Omental fat pad (tissue), 4 donors: Measurements from ENCODE around the gene TTC28. TPM values are rescaled to one million over a fixed set of nuclear protein-coding genes. Genes with fewer than 3 reads are reported as not detected.

Source experiments
- ATAC-seq: fragments of 150-250 bp; one replicate; pipeline ENCODE4 v1.9.1; 2016; ENCODE audit warnings: mild to moderate bottlenecking, moderate library complexity; ENCODE audit not compliant: low FRiP score
- DNase-seq: peaks from one replicate; pipeline ENCODE4 v3.0.0-alpha.2; 2019; ENCODE audit warnings: low spot score
- small RNA-seq: library from RNA; depleted of rRNA; stranded (forward); fragments of <200 nt; gene quantifications from one replicate; pipeline ENCODE3, GENCODE V24; 2016
- total RNA-seq, 4 donors: library from RNA; depleted of rRNA; stranded (reverse); fragments of >200 nt; gene quantifications; one replicate each; pipeline ENCODE4 v1.1.0, GENCODE V29; 2016
- TF ChIP-seq, protein P1 (sequence below), 3 donors: fragments of 450-650 bp; IDR thresholded peaks; one replicate each; pipeline ENCODE4 v1.5.1; 2016 to 2017; ENCODE audit warnings: antibody characterized with exemption in 3 of 3, mild to moderate bottlenecking in 3 of 3, moderate library complexity in 2 of 3

The TTC28 gene
- total RNA-seq, 4 donors from 2014 or later = 28.6 to 103 (median 50.6) TPM

DNA sequence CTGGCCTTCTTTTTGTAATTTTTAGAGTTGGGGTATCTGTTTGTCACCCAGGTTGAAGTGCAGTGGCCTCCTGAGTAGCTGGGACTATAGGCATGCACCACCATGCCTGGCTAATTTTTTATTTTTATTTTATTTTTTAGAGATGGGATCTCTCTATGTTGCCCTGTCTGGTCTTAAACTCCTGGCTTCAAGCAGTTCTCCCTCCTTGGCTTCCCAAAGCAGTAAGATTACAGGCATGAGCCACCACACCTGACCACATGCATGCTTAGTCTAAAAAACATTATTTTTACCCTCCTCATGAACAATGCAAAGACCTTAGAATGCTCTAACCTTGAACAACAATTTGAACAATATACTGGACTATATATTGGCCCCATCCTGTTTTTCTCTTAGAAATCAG lies 738.5 kb downstream of the TTC28 start:
- ATAC-seq (no peak), DNase-seq (no peak)
- TF ChIP-seq, protein P1, sequence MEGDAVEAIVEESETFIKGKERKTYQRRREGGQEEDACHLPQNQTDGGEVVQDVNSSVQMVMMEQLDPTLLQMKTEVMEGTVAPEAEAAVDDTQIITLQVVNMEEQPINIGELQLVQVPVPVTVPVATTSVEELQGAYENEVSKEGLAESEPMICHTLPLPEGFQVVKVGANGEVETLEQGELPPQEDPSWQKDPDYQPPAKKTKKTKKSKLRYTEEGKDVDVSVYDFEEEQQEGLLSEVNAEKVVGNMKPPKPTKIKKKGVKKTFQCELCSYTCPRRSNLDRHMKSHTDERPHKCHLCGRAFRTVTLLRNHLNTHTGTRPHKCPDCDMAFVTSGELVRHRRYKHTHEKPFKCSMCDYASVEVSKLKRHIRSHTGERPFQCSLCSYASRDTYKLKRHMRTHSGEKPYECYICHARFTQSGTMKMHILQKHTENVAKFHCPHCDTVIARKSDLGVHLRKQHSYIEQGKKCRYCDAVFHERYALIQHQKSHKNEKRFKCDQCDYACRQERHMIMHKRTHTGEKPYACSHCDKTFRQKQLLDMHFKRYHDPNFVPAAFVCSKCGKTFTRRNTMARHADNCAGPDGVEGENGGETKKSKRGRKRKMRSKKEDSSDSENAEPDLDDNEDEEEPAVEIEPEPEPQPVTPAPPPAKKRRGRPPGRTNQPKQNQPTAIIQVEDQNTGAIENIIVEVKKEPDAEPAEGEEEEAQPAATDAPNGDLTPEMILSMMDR (IDR thresholded peaks at IDR 0.05) = no peak

DNA sequence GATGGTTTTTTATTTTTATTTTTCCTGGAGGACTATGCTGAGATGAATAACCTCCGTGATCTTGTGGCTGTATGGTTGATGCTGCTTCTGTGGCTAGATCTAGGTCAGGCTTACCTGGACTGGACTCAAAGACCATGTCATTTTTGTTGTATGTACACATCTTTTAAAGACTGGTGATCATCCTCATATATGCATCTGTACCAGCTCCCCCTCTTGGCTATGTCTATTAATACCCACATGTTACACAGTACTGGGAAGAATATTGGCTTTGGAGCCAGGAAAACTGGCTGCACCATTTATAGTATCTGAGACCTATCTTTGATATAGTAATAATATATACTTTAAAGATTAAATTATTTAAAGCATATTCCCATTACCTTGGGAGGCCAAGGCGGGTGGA lies 742.2 kb downstream of the TTC28 start:
- TF ChIP-seq, protein P1 (IDR thresholded peaks at IDR 0.05) = no peak
- DNase-seq (no peak), ATAC-seq (no peak)

DNA sequence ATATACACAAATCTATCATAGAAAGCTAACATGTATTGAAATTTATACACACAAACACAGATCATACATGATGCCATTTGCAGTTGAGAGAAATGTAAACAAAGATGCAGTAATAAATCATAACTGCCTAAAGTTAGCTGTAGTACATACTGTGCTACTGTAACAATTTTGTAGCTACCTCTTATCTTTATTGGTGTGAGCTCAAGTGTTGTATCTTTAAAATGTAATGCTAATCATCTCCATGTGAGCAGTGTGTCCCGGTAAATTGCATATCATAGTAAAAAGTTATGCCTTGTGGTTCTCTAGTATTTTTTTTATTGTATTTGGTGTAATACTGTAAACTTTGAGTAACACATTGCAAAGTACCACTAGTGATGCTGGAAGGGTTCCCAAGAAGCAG lies 743.7 kb downstream of the TTC28 start:
- DNase-seq (no peak), ATAC-seq (no peak)
- TF ChIP-seq, protein P1 (IDR thresholded peaks at IDR 0.05) = no peak

DNA sequence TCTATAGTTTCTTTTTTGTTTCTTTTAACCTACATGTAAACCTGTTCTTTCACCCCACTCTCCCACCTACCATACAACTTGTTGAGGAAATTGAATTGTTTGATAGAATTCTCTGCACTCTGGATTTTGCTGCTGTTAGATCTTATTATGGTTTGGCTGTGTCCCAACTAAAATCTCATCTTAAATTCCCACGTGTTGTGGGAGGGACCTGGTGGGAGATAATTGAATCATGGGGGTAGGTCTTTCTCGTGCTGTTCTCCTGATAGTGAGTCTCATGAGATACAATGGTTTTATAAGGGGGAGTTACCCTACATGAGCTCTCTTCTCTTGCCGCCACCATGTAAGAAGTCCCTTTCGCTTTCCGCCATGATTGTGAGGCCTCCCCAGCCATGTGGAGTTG lies 745.6 kb downstream of the TTC28 start:
- DNase-seq = no peak
- TF ChIP-seq, protein P1 (IDR thresholded peaks at IDR 0.05) = no peak
- no peak for ATAC-seq

DNA sequence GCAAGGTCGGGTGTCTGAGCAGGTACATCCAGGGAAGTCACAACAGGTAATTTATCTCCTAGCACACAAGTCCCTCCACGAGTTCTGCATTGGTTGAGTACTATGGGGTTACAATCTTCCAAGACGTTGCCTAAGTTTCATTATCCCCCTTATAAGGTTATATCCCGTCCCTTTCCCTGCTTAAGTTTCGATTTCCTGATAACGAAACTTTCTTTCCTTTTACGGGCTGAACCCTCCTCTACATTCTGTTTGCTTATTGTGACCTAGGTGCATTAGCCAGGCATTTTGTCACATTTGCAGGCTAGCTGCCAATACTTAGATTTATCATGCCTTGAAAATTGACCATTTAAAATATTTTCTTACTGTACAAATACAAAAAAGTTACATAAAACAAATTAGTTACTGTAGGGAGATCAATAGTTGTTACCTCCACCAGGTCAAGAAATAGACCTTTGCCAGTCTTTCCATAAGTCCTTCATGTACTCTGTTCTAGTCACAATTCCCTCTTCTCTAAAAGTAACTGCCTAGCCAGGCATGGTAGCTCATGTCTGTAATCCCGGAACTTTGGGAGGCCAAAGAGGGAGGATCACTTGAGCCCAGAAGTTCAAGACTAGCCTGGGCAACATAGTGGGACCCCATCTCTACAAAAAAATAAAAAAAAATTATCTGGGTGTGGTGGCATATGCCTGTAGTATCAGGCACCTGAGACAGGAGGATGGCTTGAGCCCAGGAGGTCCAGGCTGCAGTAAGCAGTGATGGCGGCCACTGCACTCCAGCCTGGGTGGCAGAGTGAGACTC lies 746.3 kb downstream of the TTC28 start:
- ATAC-seq (no peak), DNase-seq (no peak)
- TF ChIP-seq, protein P1 (IDR thresholded peaks at IDR 0.05) = no peak

DNA sequence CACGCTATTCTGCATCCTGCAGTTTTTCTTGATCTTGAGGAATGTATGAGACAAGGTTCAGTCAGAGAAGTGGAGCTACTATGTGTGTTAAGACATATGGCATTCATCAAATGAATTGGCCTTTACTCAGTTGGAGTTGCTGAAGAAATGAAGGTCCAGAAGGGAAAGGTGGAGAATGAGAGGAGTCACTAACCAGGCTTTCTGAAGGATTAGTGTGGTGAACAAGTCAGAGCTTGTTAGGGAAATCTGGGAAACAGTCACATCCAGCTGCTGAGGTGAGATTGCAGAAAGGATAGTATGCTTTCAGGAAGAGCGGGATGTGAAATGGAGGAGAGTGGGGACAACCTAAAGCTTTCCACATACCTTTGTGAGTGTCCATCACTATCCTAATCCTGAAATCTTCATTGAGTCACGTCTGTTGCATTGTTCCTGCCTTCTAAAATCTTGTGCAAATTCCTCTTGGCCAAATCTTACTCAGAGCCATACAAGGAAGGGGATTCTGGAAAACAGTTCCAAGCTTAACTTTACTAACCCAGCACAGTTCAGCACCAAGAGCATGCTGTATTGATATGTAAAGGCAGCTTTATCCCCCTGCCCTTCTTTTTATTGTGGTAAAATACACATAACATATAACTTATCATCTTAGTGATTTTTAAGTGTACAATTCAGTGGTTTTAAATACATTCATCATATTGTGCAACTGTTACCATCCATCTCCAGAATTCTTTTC lies 749.1 kb downstream of the TTC28 start:
- TF ChIP-seq, protein P1 (IDR thresholded peaks at IDR 0.05) = no peak

More for the DNA sequence above, 749.1 kb downstream of the TTC28 start:
- ATAC-seq (no peak), DNase-seq (no peak)

Small RNAs within 50 kb of the gene (small RNA-seq; reads per million reads assigned to genes)
- gene MIR5739 (not detected), gene RF00019 (not detected), gene RF00150 (not detected), gene RF02200 (not detected), gene RN7SL162P (not detected)

Other genes with a start within 250 kb of the TTC28 start
- gene CHEK2, start 62.0 kb upstream of the TTC28 start, total RNA-seq = 1 to 10 TPM; 2.9 to 7.4 (median 4.7) TPM
- 10 to 100 TPM in 3 of 4 donors, 1 to 10 TPM in 1; 9.5 to 21.0 (median 14.8) TPM for gene HSCB, start 62.2 kb upstream of the TTC28 start, total RNA-seq
- 10 to 100 TPM; 10.1 to 22.9 (median 18.2) TPM for gene CCDC117, start 92.9 kb upstream of the TTC28 start, total RNA-seq
- 100 to 1,000 TPM; 208 to 343 (median 245) TPM for gene XBP1, start 120.7 kb upstream of the TTC28 start, total RNA-seq
- 10 to 100 TPM in 1 of 4 donors, 1 to 10 TPM in 3; 7.7 to 14.4 (median 8.2) TPM for gene ZNRF3, start 203.7 kb upstream of the TTC28 start, total RNA-seq